NCI-H128 (cell line): ENCODE data around the gene KATNAL2.
"Not testable (repeated sequence)": the region's sequence is repeated elsewhere in the genome, so short reads cannot be mapped to it uniquely, and the experiment has no call there.

Experiments used
- DNase-seq: peaks from one replicate; lab custom pipeline; 2025; ENCODE audit not compliant: unreplicated experiment; lab: John Stamatoyannopoulos, UW

The KATNAL2 gene

DNA sequence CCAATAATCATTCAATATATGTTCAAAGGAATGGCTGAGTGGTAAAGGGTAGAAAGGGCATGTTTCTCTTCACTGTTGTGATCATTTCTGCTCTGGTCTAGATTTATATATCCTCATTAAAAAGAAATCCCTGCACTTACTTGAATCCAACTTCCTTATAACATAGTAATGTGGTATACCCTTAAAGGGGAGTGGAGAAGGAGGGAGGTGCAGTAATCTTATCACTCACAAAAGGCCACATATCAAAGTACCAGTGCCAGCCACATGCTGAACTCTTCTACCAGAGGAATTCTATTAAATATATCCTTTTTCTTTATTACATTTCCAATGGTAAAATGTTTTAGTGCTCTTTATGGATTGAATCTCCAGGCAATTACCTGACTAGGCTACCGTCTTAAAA lies 3.3 kb downstream of the KATNAL2 start:
- no peak for DNase-seq

- DNase-seq = no peak
Measured at GRCh38 chr18:46939337-46939963, 22.0 kb downstream of the KATNAL2 start.

DNA sequence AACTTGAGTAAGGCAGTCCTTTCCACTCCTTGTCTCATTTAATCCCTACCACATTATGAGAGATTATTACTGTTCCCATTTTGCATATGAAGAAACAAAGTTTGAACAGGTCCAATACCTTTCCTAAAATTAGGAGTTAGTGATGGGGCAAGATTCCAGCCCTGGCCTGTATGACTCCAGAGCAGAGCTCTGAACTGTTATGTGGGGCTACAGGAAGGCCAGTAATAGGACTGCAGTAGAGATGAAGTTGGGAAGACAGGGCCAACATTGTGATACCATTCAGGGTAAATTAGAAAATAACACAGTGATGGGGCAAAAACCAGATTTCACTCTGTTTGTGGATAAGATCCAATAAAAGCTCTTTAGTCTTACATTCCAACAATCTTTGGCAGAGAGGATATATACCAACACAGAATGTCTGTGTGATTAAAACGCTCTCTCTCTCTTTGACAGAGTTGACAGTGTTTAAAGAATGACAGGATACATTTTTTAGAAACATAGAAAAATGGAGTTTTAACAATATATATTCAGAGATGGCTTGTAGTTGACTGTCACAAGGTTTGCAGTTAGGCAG lies 22.7 kb downstream of the KATNAL2 start:
- DNase-seq = no peak

DNA sequence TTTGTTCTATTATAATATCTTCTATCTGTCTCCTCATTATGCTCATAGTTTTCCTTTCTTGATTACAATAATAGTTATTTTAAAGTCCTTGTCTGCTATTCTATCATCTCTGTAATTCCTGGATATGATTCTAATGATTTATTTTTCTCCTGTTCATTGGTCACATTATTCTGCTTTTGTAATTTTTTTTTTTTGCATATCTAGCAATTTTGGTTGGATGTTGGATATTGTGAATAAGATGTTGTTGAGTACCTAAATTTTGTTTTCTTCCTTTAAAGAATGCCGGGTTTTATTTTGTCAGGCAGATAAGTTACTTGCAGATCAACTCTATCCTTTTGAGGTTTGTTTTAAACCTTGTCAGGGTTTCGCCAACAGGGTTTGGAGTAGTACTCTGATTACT lies 25.2 kb downstream of the KATNAL2 start:
- DNase-seq = no peak

- DNase-seq = peak; percentile 74
Measured at GRCh38 chr18:46946656-46947282, 29.4 kb downstream of the KATNAL2 start.

GRCh38 chr18:46950064-46950656 lies 32.8 kb downstream of the KATNAL2 start:
- no peak for DNase-seq

GRCh38 chr18:46953195-46953594 lies 35.8 kb downstream of the KATNAL2 start:
- no peak for DNase-seq

- no peak for DNase-seq
Measured at GRCh38 chr18:46958209-46958608, 40.8 kb downstream of the KATNAL2 start.

DNA sequence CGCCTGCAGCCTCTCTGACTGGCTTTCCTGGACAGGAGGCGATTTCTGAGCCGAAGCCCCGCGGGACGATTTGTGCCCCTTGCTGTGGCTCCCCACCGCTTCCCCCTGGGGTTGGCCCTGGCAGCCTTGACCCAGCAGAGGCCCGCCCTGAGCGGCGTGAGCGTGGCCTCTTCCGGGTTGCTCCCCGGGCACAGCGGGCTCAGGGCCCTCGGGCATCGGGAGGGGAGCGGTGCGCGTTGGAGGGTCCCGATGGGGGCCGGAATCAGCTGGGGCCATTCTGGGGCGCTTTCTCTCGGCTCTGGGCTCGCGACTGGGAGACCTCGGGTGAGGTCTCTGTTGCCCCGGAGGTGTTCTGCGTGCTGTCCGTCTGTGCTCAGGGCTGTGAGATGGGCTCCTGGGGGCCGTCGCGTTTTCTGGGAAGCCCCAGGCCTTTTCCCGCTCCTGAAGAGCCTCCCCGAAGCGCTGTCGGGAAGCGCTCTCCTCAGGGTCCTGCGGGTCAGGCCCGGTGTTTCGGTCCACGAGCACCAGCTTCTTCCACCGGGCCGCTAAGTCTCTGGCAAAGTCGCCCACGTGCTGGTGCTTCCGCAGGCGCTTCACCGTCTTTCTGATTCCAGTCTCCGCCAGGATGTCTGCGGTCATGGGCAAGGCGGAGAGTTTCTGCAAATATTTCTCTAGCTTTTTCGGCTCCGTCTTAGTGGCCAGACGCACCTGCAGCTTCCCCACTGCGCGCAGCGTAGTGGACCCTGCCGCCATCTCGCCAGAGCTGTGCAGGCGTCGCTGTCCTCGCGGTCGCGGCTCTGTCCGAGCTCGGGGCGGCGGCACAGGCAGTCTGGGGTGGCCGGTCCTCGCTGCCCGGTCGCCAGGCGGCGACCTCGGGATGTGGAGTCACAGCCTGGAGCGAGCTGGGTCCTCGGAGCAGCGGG lies 46.5 kb downstream of the KATNAL2 start:
- DNase-seq = not testable (repeated sequence)

- DNase-seq = not testable (repeated sequence)
Measured at GRCh38 chr18:46964579-46965293, 47.3 kb downstream of the KATNAL2 start.

DNA sequence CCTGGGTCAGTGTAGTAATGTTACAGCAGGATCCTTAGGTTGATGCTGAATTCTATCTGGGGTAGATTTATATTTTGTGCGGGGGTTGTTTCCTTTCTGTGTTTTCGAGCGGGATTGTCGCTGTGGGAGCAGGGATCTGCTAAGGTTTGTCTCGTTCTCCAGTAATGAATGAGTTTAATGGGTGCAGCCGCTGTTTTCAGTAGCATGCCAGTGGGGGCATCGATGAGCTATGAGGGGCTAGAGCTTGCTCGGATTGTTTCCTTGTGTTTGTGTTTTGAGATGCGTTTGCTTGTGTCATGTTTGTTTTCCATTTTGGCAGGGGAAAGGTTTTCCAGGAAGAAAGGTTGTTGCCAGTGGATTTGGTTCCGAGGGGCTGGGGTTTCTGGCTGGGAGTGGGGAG lies 48.9 kb downstream of the KATNAL2 start:
- not testable (repeated sequence) for DNase-seq

- not testable (repeated sequence) for DNase-seq
Measured at GRCh38 chr18:46969551-46969950, 52.1 kb downstream of the KATNAL2 start.

- DNase-seq = not testable (repeated sequence)
Measured at GRCh38 chr18:47019870-47020269, 102.5 kb downstream of the KATNAL2 start.

GRCh38 chr18:47020757-47021156 lies 103.4 kb downstream of the KATNAL2 start:
- not testable (repeated sequence) for DNase-seq

- DNase-seq = not testable (repeated sequence)
Measured at GRCh38 chr18:47022821-47023220, 105.4 kb downstream of the KATNAL2 start.

DNA sequence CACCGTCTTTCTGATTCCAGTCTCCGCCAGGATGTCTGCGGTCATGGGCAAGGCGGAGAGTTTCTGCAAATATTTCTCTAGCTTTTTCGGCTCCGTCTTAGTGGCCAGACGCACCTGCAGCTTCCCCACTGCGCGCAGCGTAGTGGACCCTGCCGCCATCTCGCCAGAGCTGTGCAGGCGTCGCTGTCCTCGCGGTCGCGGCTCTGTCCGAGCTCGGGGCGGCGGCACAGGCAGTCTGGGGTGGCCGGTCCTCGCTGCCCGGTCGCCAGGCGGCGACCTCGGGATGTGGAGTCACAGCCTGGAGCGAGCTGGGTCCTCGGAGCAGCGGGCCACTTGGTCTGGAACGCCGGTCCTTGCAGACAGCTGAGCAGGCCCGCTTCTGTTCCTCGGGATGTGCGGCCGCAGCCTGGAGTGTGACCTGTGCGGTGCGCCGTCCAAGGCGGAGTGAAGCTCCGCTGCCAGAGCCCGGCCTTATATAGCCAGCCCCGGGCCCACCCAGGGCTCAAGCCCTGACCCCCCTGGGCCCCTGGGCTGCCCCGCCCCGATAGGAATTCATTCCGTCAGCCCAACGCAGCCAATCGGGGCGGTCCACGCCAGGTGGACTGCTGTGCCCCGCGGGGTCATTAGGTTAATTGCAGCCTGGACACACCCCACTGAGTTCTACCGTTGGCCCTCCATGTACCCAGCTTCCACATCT lies 106.5 kb downstream of the KATNAL2 start:
- DNase-seq = not testable (repeated sequence)

GRCh38 chr18:47025557-47026174 lies 108.3 kb downstream of the KATNAL2 start:
- not testable (repeated sequence) for DNase-seq

DNA sequence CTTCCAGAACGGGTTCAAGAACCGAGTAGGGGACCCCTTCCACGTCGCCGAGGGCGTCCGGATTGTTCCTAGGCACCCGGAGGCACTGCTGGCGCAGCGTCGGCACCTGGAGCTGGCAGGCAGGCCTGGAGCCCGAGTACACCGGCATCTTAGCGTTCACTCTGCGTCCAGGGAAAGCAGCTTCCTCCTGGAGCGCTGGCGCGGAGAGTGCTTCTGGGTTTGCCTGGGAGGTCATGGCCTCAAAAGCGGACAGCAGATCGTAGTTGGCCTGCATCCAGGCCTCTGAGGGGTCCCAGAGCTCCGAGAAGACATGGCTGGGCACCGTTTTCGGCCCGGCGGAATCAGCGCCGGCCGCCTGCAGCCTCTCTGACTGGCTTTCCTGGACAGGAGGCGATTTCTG lies 111.3 kb downstream of the KATNAL2 start:
- not testable (repeated sequence) for DNase-seq

DNA sequence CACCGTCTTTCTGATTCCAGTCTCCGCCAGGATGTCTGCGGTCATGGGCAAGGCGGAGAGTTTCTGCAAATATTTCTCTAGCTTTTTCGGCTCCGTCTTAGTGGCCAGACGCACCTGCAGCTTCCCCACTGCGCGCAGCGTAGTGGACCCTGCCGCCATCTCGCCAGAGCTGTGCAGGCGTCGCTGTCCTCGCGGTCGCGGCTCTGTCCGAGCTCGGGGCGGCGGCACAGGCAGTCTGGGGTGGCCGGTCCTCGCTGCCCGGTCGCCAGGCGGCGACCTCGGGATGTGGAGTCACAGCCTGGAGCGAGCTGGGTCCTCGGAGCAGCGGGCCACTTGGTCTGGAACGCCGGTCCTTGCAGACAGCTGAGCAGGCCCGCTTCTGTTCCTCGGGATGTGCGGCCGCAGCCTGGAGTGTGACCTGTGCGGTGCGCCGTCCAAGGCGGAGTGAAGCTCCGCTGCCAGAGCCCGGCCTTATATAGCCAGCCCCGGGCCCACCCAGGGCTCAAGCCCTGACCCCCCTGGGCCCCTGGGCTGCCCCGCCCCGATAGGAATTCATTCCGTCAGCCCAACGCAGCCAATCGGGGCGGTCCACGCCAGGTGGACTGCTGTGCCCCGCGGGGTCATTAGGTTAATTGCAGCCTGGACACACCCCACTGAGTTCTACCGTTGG lies 112.4 kb downstream of the KATNAL2 start:
- not testable (repeated sequence) for DNase-seq
